Measurements from ENCODE around the gene B4GALT2.
A peak's percentile ranks its signal among the peaks of the same experiment; 100 is the strongest.

The B4GALT2 gene

DNA sequence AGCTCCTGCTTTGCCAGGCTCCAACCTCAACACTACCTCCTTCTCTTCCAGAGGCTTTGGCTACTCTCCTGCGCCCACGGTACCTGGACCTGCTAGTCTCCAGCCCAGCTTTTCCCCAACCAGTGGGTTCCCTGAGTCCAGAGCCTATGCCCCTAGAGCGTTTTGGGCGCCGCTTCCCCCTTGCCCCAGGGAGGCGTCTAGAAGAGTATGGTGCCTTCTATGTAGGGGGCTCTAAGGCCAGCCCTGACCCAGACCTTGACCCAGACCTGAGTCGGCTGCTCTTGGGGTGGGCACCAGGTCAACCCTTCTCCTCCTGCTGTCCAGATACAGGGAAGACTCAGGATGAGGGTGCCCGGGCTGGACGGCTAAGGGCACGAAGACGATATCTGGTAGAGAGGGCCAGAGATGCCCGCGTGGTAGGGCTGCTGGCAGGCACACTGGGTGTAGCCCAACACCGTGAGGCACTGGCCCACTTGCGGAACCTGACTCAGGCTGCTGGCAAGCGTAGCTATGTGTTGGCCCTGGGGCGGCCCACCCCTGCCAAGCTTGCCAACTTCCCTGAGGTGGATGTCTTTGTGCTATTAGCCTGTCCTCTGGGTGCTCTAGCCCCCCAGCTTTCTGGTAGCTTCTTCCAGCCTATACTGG, 7.6 kb upstream of the B4GALT2 start:
- DNase-seq, result no peak

GRCh38 chr1:43973981-43974442, 5.0 kb upstream of the B4GALT2 start:
- peak; percentile 65 for DNase-seq

DNA sequence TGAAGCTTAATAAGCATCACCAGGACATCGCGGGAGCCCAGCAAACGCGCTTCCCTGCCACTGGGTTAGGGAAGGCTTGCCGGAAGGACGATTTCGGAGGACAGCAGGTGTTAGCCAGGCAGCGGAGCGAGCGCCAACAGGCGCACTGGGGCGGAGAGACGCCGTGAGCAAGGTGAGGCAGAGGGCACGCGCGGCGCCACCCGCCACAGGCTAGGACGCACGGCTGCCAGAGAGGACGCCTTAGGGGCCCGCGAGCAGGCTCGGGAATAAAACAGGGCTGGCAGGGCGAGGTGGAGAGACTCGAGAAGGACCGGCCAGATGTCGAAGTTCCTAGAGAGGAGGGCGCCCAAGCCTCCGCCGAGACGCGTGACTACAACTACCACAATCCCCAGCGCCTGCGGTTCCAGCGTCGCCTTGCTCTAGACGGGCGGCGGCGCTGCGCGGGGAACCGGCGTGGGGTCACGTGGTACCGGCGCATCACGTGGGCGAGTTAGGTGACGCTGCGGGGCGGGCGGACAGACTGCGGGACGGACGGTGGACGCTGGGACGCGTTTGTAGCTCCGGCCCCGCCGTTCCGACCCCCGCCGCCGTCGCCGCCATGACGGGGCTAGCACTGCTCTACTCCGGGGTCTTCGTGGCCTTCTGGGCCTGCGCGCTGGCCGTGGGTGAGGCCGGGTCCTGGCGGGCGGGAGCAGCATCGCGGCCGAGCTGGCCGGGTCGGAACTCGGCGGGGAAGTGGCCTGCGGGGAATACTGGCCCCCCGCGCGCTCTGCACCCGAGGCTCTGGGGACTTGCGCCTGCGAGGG, 4.4 kb upstream of the B4GALT2 start, which contains the start of gene ATP6V0B:
ATP6V0B (plus strand) TSS at position 518 of the 806 bp plus-strand sequence; CDS start at position 599, 81 bp downstream.
- DNase-seq, result peak; percentile 95

DNA sequence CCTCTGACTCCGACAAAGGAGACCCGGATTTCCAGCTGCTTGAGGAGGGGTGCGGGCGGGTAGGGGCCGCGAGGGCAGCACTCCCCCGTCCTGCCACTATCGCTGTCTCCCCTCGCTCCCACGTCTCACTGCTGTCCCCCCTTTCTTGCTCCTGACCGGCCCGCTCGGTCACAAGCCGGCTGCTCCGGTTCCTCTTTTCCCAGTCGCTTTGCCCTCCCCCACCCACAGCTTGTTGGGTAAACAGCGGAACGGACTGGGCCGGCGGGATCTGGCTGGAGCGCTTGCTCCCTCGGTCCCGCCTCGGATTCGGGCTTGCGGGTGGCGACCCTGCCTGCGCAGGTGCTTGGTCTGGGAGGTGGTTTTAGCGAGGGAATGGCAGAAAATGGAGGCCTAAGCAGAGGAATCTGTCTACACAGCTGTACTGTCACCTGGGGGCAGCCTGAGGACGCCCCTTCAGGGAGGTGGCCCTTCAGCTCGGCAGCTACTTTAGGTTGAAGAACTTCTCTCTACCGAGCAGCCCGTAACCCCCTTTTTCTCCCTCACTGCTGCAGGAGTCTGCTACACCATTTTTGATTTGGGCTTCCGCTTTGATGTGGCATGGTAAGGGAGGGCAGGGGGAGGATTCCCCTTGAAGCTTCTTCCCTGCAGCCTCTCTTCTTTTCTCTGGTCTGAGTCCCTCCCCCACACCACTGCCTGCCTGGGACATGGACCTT, 3.6 kb upstream of the B4GALT2 start:
- DNase-seq, result no peak

- no peak for DNase-seq
These were observed 3.0 kb upstream of the B4GALT2 start for GRCh38 chr1:43976045-43976444.

GRCh38 chr1:43976890-43977289, 2.1 kb upstream of the B4GALT2 start:
- DNase-seq, result no peak

- no peak for DNase-seq
These were observed 1.4 kb upstream of the B4GALT2 start for GRCh38 chr1:43977376-43978263.

DNA sequence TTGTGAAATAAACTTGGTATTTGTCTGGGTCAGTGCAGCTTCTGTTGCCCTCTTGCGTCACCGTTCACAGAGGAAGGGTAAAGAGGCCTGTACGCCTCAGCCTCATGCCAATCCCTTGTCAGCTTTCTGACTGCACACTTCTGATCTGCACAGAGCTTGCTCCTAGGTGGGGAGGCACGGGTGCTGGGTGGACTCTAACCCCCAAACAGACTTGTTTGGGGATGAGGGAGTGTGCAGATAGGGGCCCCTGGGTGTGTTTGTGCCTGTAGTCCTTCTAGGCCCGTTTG, 803 bp upstream of the B4GALT2 start:
- no peak for DNase-seq

DNA sequence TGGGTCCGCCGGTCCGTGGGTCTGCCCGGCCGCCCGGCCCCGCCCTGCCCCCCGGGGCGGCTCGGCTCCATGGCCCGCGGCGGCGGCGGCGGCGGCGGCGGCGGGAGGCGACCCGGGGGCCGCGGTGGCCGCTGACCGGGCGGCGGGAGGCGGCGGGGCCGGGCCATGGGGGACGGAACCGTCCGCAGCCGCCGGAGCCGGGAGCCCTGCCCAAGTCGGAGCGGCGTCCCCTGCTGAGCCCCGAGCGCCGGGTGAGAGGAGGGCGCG, 184 bp downstream of the B4GALT2 start:
- no peak for DNase-seq

DNA sequence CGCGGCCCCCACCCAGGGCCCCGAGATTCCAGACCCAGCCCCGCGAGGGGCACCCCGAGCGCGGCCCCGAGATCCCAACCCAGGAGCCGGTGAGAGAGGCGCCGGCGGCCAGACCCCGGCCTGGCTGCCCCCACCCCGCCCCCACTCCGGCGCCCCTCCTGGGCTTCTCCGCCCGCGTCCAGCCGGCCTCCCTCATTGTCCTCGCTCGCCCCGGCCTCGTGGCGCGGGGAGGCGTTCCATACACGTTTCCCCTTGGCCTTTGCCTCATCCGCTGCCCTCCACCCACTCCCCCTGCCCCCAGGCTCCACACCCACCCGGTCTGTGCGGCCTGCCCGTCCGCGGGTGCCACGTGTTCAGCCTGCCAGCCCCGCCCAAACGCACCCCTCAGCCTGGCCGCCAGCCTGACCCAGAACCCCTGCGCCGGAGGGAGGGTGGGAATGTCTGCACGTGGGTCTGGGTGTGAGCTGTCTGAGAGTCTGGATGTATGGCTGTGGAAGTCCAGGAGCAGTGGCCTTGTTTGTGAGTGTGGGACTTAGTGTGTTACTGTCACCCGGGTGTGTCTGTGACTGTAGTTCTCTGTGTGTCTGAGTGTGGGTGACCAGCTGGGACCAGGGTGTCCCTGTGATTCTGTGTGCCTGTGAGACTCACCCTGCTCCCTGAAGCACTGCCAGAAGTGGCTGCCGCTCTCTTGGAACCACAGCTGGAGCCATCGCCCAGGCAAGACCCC, 681 bp downstream of the B4GALT2 start:
- no peak for DNase-seq

DNA sequence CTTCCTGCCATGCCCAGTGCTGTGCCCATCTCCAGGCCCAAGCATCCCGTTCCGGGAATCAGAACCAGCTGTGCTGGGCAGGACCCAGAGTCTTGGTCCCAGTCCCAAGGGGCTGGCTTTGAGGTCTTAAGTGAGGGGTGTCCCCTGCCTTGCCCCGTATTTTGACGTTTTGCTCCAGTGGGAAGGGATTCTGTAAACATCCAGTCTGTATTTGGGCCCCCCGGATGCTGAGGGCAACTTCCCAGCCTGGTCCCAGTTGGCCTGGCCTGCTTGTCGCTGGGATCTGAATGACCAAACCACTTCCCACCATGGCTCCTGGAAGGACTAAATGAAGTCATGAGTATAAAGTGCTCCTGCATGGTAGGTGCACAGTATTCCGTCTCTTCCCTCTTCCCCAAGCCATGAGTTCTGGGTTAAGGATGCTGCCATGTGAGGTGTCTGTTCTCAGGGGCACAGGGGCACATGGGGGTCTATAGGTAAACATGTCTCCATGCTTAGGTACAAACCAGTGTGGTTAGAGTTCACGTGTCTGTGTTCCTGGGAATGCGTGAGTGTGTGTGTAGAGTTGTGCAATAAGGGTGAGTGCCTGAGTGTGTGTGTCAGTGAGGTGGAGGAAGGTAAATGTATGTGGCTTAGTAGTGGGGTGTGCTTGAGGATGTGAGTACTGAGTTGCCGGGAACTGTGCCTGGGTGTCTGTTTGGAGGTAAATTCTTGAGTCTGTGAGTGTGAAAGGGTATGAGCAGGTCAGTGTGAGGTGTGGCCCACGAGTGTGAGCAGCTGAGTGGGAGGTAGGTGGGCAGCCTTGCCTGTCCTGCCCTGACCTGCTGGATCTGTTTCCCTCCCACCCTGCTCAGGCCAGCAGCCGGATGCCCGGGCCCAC, 1.5 kb downstream of the B4GALT2 start:
- no peak for DNase-seq

DNA sequence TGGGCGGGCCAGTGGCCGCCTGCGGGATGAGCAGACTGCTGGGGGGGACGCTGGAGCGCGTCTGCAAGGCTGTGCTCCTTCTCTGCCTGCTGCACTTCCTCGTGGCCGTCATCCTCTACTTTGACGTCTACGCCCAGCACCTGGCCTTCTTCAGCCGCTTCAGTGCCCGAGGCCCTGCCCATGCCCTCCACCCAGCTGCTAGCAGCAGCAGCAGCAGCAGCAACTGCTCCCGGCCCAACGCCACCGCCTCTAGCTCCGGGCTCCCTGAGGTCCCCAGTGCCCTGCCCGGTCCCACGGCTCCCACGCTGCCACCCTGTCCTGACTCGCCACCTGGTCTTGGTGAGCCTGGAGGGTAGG, 2.1 kb downstream of the B4GALT2 start:
- DNase-seq, result no peak

GRCh38 chr1:43981636-43982035, 2.6 kb downstream of the B4GALT2 start:
- DNase-seq, result no peak

DNA sequence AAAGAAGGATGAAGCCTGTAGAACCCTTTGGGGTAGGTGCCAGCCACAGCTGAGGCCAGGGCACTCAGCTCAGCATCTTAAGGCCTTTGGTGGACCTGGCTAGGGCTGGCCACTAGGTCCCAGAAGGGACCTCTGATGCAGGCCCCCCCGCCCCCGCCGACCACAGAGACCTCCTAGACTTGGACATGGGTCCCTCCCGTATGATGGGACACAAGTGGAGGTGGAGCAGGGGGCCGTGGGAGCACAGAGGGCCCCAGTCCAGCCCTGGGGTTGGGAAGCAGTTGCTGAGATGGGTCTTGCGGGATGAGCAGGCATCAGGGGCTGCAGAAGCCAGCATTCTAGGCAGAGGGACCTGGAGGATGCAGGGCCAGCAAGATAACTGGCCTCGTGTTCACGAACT, 3.2 kb downstream of the B4GALT2 start:
- DNase-seq, result no peak

DNA sequence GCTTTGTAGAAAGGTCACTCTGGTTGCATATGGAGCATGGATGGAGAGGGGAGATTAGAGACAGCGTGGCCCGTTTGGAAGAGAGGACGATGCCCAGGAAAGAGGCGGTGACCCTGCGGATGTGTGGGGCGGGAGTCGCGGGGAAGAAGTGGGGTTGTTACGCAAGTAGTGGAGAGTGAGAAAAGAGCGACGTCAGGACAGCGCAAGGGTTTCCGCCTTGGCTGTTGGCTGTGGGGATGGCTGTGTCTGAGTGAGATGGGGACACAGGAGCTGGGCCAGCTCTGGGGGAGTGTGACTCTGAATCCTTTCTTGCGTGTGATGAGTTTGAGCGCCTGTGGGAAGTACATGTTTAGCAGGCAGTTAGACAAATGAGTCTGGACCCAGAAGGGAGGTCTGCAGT, 3.8 kb downstream of the B4GALT2 start:
- no peak for DNase-seq

DNA sequence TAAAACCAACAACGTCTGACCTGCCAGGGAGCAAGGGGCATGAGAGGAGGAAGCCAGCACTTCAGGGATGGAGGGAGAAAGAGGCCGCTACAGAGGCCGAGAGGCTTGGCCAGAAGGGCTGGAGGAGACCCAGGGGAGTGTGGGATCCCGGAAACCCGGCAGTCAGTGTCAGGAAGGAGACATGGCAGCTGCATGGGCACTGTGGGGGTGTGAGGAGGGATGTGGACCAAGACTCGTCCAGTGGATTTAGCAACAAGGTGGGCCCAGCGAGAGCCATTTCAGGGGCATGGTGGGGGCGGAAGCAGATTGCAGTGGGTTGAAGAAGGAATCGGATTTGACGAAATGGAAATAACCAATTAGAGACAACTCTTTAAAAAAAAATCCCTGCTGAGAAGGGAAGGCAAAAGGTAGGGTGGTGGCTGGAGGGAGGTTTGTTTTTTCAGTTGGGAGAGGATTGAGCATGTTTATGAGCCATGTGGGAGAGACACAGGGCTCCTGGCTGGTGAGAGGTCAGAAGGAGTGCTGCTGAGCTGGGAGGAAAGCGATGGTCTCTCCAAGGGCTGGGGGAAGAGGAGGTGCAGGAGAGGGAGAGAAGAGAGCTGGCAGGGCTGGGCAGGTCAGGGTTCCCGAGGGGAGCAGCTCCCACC, 4.4 kb downstream of the B4GALT2 start:
- DNase-seq, result no peak

DNA sequence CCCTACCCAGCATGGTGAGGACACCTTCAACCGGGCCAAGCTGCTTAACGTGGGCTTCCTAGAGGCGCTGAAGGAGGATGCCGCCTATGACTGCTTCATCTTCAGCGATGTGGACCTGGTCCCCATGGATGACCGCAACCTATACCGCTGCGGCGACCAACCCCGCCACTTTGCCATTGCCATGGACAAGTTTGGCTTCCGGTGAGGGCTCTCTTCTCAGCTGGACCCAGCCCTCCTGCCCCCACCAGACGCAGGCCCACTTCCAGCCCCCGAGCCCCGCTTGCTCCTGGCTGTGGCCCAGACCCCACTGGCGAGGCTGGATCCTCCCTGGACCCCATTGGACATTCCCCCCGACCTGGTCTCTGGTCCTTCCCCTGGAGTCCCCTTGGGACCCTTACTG, 5.8 kb downstream of the B4GALT2 start:
- no peak for DNase-seq

- DNase-seq, result no peak
These were observed 7.1 kb downstream of the B4GALT2 start for GRCh38 chr1:43985984-43986595.

DNA sequence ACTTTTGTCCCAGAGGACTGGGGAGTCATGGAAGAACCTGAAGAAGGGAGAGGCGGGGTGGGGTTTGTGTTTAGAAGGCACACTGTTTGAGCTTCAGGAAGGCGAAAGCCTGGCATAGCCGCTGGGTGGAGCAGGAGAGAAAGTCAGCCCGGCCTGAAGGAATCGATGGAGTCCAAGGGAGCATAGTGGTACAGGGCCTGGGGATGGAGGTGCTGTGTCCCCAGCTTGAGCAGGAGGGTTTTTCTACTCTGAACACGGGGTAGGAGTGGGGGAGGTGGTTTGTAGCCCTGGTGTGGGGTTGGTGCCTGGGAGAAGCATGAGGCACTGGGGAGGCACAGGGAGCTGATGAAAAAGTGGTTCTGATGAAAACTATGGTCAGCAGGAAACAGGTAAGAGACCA, 7.7 kb downstream of the B4GALT2 start:
- DNase-seq, result no peak

DNA sequence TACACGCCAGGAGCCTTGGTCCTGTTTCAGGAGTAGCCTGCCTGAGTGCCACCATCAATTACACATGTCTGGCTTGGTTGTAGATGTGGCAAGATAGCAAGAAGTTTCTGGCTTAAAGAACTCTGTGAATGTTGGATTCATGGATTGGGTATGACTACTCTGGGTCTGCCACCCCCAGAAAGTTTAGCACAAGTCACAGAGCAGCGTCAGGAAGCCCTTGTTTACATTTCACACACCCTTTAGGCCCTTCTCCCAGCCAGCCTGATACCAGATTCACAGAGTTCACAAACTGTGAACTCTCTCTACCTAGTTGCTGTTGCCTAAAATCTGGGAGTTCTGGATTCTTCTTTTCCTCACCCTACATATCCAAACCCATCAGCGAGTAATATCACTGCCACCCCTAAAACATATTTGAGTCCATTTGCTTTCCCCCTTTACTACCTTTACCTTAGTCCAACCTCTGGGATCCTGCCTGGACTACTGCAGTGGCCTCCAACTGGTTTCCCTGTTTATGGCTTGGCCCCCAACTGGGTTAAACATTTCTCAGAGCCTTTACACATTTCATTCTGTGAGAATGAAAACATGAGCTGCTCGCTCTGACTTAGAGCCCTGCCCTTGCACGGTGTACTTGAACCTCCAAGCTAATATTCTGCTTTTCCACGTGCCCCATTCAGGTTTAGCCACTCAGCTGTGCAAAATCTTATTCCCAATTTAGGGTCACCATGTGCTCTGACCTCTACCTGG, 8.3 kb downstream of the B4GALT2 start:
- DNase-seq, result no peak

Data from NCI-H2029 treated with DMSO at 0.1 percent for 48 hours (cell line).